GM12878 (cell line): ENCODE measurements around the gene HIVEP2. TPM values are rescaled to one million over a fixed set of nuclear protein-coding genes. Genes with fewer than 3 reads are reported as not detected.

Experiments
- ATAC-seq: fragments of 200-7000 bp; cut with Tn5 transposase; 3 replicates; pipeline ENCODE4 v1.9.1; 2020; ENCODE audit warnings: mild to moderate bottlenecking, moderate library complexity
- BruUV-seq: library from RNA; stranded (reverse); fragments of 400-500 nt; replicated peaks from 2 replicates; lab custom pipeline; 2021; lab: Mats Ljungman, UMichigan
- CTCF ChIA-PET: fragments of 300-600 bp; sonication (Branson Sonifier 250); formaldehyde crosslinking; extraction: SDS; loops from one replicate; lab custom pipeline; 2021; ENCODE audit warnings: inconsistent platforms; lab: Yijun Ruan, JAX
- POLR2A ChIA-PET: fragments of 350-600 bp; formaldehyde crosslinking; extraction: SDS; loops from one replicate; lab custom pipeline; 2021; ENCODE audit warnings: inconsistent platforms; lab: Charles Lee
- RAD21 ChIA-PET: fragments of 300-600 bp; sonication (Branson Sonifier 250); formaldehyde crosslinking; loops from one replicate; lab custom pipeline; 2023; ENCODE audit warnings: antibody characterized with exemption; ENCODE audit not compliant: unreplicated experiment; lab: Charles Lee
- SMC1A ChIA-PET: fragments of 300-600 bp; sonication (Branson Sonifier 250); formaldehyde crosslinking; loops from one replicate; lab custom pipeline; 2023; ENCODE audit not compliant: unreplicated experiment, uncharacterized antibody; lab: Charles Lee
- DNase-seq: peaks from one replicate; pipeline ENCODE4 v3.0.0-alpha.2; 2011; ENCODE audit warnings: low read depth, low spot score
- FAIRE-seq: peaks from 3 replicates; lab custom pipeline; 2011; peaks lifted over from hg19 to GRCh38; lab: Jason Lieb, UNC
- H2AFZ ChIP-seq: 2 replicates; pipeline ENCODE4 v1.6.0; 2011; ENCODE audit warnings: low read depth, low read length, control low read depth; ENCODE audit not compliant: control insufficient read depth
- H3K27ac ChIP-seq: 2 replicates; pipeline ENCODE4 v1.5.1; 2011; ENCODE audit warnings: control low read depth; ENCODE audit not compliant: control insufficient read depth, insufficient read depth
- H3K27me3 ChIP-seq, 2 experiments: replicated peaks in 1 of 2; 2 replicates each; pipeline versions ENCODE4 v1.6.0 to v1.6.1; 2011; ENCODE audit warnings: low read length in 1 of 2; ENCODE audit not compliant: control insufficient read depth in 2 of 2, insufficient read depth in 2 of 2
- H3K36me3 ChIP-seq, 2 experiments: 2 replicates each; pipeline ENCODE4 v1.5.1; 2011; ENCODE audit warnings: low read length in 1 of 2; ENCODE audit not compliant: control insufficient read depth in 2 of 2, insufficient read depth in 2 of 2
- H3K4me1 ChIP-seq: 2 replicates; pipeline ENCODE4 v1.6.1; 2011; ENCODE audit warnings: mild to moderate bottlenecking, low read length, moderate library complexity, mixed read lengths; ENCODE audit not compliant: control insufficient read depth, insufficient read depth
- H3K4me2 ChIP-seq: 2 replicates; pipeline ENCODE4 v1.6.0; 2011; ENCODE audit warnings: control low read depth; ENCODE audit not compliant: control insufficient read depth, insufficient read depth
- H3K4me3 ChIP-seq: fragments of 200-600 bp; sonication (generic); 2 replicates; pipeline ENCODE4 v1.5.1; 2016
- H3K79me2 ChIP-seq: 2 replicates; pipeline ENCODE4 v1.6.0; 2011; ENCODE audit warnings: low read length; ENCODE audit not compliant: control insufficient read depth, insufficient read depth
- H3K9ac ChIP-seq: 2 replicates; pipeline ENCODE4 v1.8.0; 2011; ENCODE audit warnings: low read length, control low read depth, mixed read lengths; ENCODE audit not compliant: control insufficient read depth, insufficient read depth
- H3K9me3 ChIP-seq: replicated peaks from 3 replicates; pipeline ENCODE4 v1.5.1; 2011; ENCODE audit warnings: mild to moderate bottlenecking, low read length; ENCODE audit not compliant: control insufficient read depth, insufficient read depth
- H4K20me1 ChIP-seq: 2 replicates; pipeline ENCODE4 v1.6.0; 2011; ENCODE audit not compliant: control insufficient read depth, insufficient read depth
- BCL11A ChIP-seq: IDR thresholded peaks from 2 replicates; pipeline ENCODE4 v1.6.1; 2011; ENCODE audit warnings: low read depth, low read length
- POLR2AphosphoS5 ChIP-seq: IDR thresholded peaks from 2 replicates; pipeline ENCODE4 v1.6.1; 2011; ENCODE audit warnings: mild to moderate bottlenecking, low read length, inconsistent platforms
- WGBS: methylation state at CpG from one replicate; pipeline ENCODE4 v1.1.6; 2016; ENCODE audit warnings: low lambda C conversion rate; ENCODE audit not compliant: insufficient replicate concordance, insufficient coverage; ENCODE audit errors: missing lambda C conversion rate; 5-methylcytosine and 5-hydroxymethylcytosine counted together
- in situ Hi-C: fragments of 300-500 bp; cut with MboI; formaldehyde crosslinking; loops from 9 replicates; pipeline ENCODE4 v1.14.3; 2018; ENCODE audit warnings: mixed read lengths
- intact Hi-C: fragments of 100-400 bp; cut with micrococcal nuclease; formaldehyde crosslinking; loops from one replicate; pipeline ENCODE4 v1.14.2; 2022; ENCODE audit not compliant: unreplicated experiment
- polyA plus RNA-seq, 11 experiments: library from polyadenylated mRNA; depleted of rRNA in 4 of 11; unstranded in 6 of 11; stranded (reverse) in 5 of 11; fragments of >200 nt; fragmentation: Nextera tagmentation in 4 of 11; fragmentation: Illumina TruSeq in 1 of 11; extraction: Ambion mirVana in 4 of 11; extraction: Trizol in 1 of 11; gene quantifications; 1 replicate in 1 of 11; 2 replicates in 10 of 11; pipeline versions ENCODE4 v1.2.1 to v1.2.3, GENCODE V29; 2011 to 2016; ENCODE audit warnings: inconsistent platforms in 2 of 11, missing spikeins in 2 of 11, low read depth in 1 of 11
- total RNA-seq, 4 experiments: library from RNA; depleted of rRNA in 3 of 4; stranded (reverse); fragments of >200 nt in 3 of 4; fragmentation: Illumina TruSeq in 1 of 4; extraction: Trizol in 1 of 4; gene quantifications; 2 replicates each; pipeline versions ENCODE4 v1.2.1 to v1.2.3, GENCODE V29; 2013 to 2021
- TF ChIP-seq, protein P1 (sequence below): fragments of 450-650 bp; conservative IDR thresholded peaks from 2 replicates; pipeline ENCODE4 v1.6.1; 2017; ENCODE audit warnings: mild to moderate bottlenecking, moderate library complexity
- TF ChIP-seq, protein P2 (sequence below): fragments of 450-650 bp; IDR thresholded peaks from 2 replicates; pipeline ENCODE4 v1.6.1; 2017; ENCODE audit warnings: low read depth, mild to moderate bottlenecking, moderate library complexity

The HIVEP2 gene
- total and polyA plus RNA-seq, 10 of the 15 experiments (the other 5 are each of a cell fraction or from before 2014, with no cell fraction given), result 1.2 to 15.7 (median 10.2) TPM

DNA sequence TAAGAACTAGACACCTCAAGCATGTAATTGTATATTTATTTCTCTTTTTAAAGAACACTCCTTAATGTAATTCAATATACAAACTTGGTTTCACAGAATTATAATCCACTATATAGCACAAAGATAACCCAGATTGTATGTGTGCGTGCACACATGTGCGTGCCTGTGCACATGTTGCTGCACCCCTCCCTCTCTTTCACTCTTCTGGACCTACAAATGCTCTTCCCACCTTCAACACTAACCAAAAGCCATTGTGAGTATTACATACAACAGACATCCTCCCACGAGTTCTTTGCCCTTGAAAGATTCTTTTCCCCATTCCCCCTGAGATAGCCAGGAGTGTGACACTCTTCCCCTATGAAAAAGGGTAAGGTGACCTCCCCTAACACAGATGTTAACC is 193.5 kb downstream of the HIVEP2 start:
- TF ChIP-seq, protein P1, sequence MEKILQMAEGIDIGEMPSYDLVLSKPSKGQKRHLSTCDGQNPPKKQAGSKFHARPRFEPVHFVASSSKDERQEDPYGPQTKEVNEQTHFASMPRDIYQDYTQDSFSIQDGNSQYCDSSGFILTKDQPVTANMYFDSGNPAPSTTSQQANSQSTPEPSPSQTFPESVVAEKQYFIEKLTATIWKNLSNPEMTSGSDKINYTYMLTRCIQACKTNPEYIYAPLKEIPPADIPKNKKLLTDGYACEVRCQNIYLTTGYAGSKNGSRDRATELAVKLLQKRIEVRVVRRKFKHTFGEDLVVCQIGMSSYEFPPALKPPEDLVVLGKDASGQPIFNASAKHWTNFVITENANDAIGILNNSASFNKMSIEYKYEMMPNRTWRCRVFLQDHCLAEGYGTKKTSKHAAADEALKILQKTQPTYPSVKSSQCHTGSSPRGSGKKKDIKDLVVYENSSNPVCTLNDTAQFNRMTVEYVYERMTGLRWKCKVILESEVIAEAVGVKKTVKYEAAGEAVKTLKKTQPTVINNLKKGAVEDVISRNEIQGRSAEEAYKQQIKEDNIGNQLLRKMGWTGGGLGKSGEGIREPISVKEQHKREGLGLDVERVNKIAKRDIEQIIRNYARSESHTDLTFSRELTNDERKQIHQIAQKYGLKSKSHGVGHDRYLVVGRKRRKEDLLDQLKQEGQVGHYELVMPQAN, result no peak
- TF ChIP-seq POLR2AphosphoS5 (peak; percentile 53; the same call in 1 of the 2 replicates), BCL11A (no peak)
- TF ChIP-seq, protein P2, sequence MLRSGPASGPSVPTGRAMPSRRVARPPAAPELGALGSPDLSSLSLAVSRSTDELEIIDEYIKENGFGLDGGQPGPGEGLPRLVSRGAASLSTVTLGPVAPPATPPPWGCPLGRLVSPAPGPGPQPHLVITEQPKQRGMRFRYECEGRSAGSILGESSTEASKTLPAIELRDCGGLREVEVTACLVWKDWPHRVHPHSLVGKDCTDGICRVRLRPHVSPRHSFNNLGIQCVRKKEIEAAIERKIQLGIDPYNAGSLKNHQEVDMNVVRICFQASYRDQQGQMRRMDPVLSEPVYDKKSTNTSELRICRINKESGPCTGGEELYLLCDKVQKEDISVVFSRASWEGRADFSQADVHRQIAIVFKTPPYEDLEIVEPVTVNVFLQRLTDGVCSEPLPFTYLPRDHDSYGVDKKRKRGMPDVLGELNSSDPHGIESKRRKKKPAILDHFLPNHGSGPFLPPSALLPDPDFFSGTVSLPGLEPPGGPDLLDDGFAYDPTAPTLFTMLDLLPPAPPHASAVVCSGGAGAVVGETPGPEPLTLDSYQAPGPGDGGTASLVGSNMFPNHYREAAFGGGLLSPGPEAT, result no peak
- FAIRE-seq, result no peak
- 96% methylated on average over 3 of the region's 3 CpGs for WGBS
- Histone ChIP-seq H3K9ac (no peak overlapping the region), H3K27me3 (no peaks in the 10 kb centered on the region), H3K79me2 (no peaks in the 10 kb centered on the region), H2AFZ (no peak overlapping the region), H3K4me1 (no peaks in the 10 kb centered on the region), H3K4me3 (no peak overlapping the region), H3K36me3 (peaks cover 10 to 11% of the 10 kb centered on the region in 2 experiments; a peak in 3 of 4 replicates), H3K27ac (no peak overlapping the region), H3K9me3 (no peaks in the 10 kb centered on the region), H4K20me1 (no peaks in the 10 kb centered on the region), H3K4me2 (no peak overlapping the region)
- no TSS peak for BruUV-seq
- DNase-seq, result no peak
- RAD21 ChIA-PET, result no interaction called here
- in situ Hi-C loops (no loop called here), intact Hi-C loops (no loop called here)
- peak; percentile 12; the same call in 2 of the 3 replicates for ATAC-seq
- SMC1A ChIA-PET, result interaction anchor here (0.7 to 2.2 kb wide), 2 partner anchors 14 to 25 kb away, joined by 3 to 11 read pairs; no protein-coding TSS in a partner anchor
- POLR2A ChIA-PET, result no interaction called here
- CTCF ChIA-PET, result interaction anchor here (0.7 to 3.3 kb wide), 2 partner anchors 15 to 75 kb away, joined by 3 to 16 read pairs; no protein-coding TSS in a partner anchor
